ENCODE results near the gene CSF1. TPM values are rescaled to one million over a fixed set of nuclear protein-coding genes. Genes with fewer than 3 reads are reported as not detected.
"Not testable (repeated sequence)": the region's sequence is repeated elsewhere in the genome, so short reads cannot be mapped to it uniquely, and the experiment has no call there.

Gene CSF1
- total RNA-seq (29.0 and 48.9 TPM in 2 replicates), polyA plus RNA-seq (28.6 and 40.4 TPM in 2 replicates), polyA minus RNA-seq (ENCODE audit: low replicate concordance) (36.1 and 52.1 TPM in 2 replicates)
- polyA plus RNA-seq (2012) = 23.3 and 29.5 TPM in 2 replicates

GRCh38 chr1:109910123-109910962, at the start of gene CSF1:
Gene CSF1 (plus strand): TSS chr1:109910849. CDS start chr1:109911024, 175 bp downstream.
- Histone ChIP-seq H3K79me2 (ENCODE audit: control insufficient read depth, insufficient read depth, low read length) (peaks cover 41% of the 10 kb centered on the region), H4K20me1 (ENCODE audit: control insufficient read depth, extremely low read depth, insufficient read depth, low read length) (no peaks in the 10 kb centered on the region), H3K9me3 (ENCODE audit: control insufficient read depth, insufficient read depth, low read depth, low read length) (no peaks in the 10 kb centered on the region), H3K4me2 (ENCODE audit: extremely low read depth, insufficient read depth, low read length) (peak within 1 kb of the TSS; percentile 83), H3K27ac (ENCODE audit: insufficient read depth, low read length) (peak within 1 kb of the TSS; percentile 62), H3K27me3 (ENCODE audit: control insufficient read depth, insufficient read depth, low read length) (peaks cover 2% of the 10 kb centered on the region), H3K4me3 (replicated peaks in 1 of 4; ENCODE audit: control extremely low read depth in 1 of 4, insufficient read depth in 1 of 4, low read depth in 3 of 4, low read length in 4 of 4) (peak within 1 kb of the TSS; percentile 66 to 95 (median 92)), H3K9ac (ENCODE audit: insufficient read depth, low read length) (peak within 1 kb of the TSS; percentile 83), H2AFZ (ENCODE audit: low read length) (peak within 1 kb of the TSS; percentile 40), H3K4me1 (ENCODE audit: control insufficient read depth, extremely low read depth, insufficient read depth, low read length) (peaks cover 14% of the 10 kb centered on the region), H3K36me3 (ENCODE audit: control insufficient read depth, insufficient read depth, low read length) (no peaks in the 10 kb centered on the region)
- TF ChIP-seq EZH2 (IDR thresholded peaks at IDR 0.05; ENCODE audit: low read length, missing control alignments) (no peak), CTCF (conservative IDR thresholded peaks at IDR 0.05 in 1 of 2, IDR thresholded peaks at IDR 0.05 in 1 of 2; ENCODE audit: low read depth in 1 of 2, low read length in 2 of 2) (no peak)
- DNase-seq (ENCODE audit: low read depth in 2 of 2) = peak; percentile 84 to 94

- peaks cover 10% of the 10 kb centered on the region for H3K4me1 ChIP-seq (ENCODE audit: control insufficient read depth, extremely low read depth, insufficient read depth, low read length)
- not testable (repeated sequence) for H3K27me3 ChIP-seq (ENCODE audit: control insufficient read depth, insufficient read depth, low read length); H3K36me3 ChIP-seq (ENCODE audit: control insufficient read depth, insufficient read depth, low read length)
Measured at GRCh38 chr1:109861616-109862015, 49.0 kb upstream of the CSF1 start.

GRCh38 chr1:109863667-109864046, 47.0 kb upstream of the CSF1 start:
- Histone ChIP-seq H3K4me2 (ENCODE audit: extremely low read depth, insufficient read depth, low read length) (peak overlapping the region; percentile 65), H2AFZ (ENCODE audit: low read length) (no peak overlapping the region), H3K27me3 (ENCODE audit: control insufficient read depth, insufficient read depth, low read length) (no peaks in the 10 kb centered on the region), H3K27ac (ENCODE audit: insufficient read depth, low read length) (peak overlapping the region; percentile 7), H4K20me1 (ENCODE audit: control insufficient read depth, extremely low read depth, insufficient read depth, low read length) (no peaks in the 10 kb centered on the region), H3K9me3 (ENCODE audit: control insufficient read depth, insufficient read depth, low read depth, low read length) (no peaks in the 10 kb centered on the region), H3K79me2 (ENCODE audit: control insufficient read depth, insufficient read depth, low read length) (no peaks in the 10 kb centered on the region), H3K4me1 (ENCODE audit: control insufficient read depth, extremely low read depth, insufficient read depth, low read length) (peaks cover 10% of the 10 kb centered on the region), H3K4me3 (replicated peaks in 1 of 4; ENCODE audit: control extremely low read depth in 1 of 4, insufficient read depth in 1 of 4, low read depth in 3 of 4, low read length in 4 of 4) (no peak overlapping the region), H3K9ac (ENCODE audit: insufficient read depth, low read length) (no peak overlapping the region), H3K36me3 (ENCODE audit: control insufficient read depth, insufficient read depth, low read length) (no peaks in the 10 kb centered on the region)
- TF ChIP-seq EZH2 (IDR thresholded peaks at IDR 0.05; ENCODE audit: low read length, missing control alignments) = no peak
- no peak for TF ChIP-seq CTCF (conservative IDR thresholded peaks at IDR 0.05 in 1 of 2, IDR thresholded peaks at IDR 0.05 in 1 of 2; ENCODE audit: low read depth in 1 of 2, low read length in 2 of 2)
- no peak for DNase-seq (ENCODE audit: low read depth in 2 of 2)

More at GRCh38 chr1:109861616-109862015, 49.0 kb upstream of the CSF1 start:
- H4K20me1 ChIP-seq (ENCODE audit: control insufficient read depth, extremely low read depth, insufficient read depth, low read length); H3K9me3 ChIP-seq (ENCODE audit: control insufficient read depth, insufficient read depth, low read depth, low read length); H3K27ac ChIP-seq (ENCODE audit: insufficient read depth, low read length); DNase-seq (ENCODE audit: low read depth in 2 of 2); H2AFZ ChIP-seq (ENCODE audit: low read length); H3K4me2 ChIP-seq (ENCODE audit: extremely low read depth, insufficient read depth, low read length); H3K9ac ChIP-seq (ENCODE audit: insufficient read depth, low read length); H3K4me3 ChIP-seq (replicated peaks in 1 of 4; ENCODE audit: control extremely low read depth in 1 of 4, insufficient read depth in 1 of 4, low read depth in 3 of 4, low read length in 4 of 4); H3K79me2 ChIP-seq (ENCODE audit: control insufficient read depth, insufficient read depth, low read length): not testable (repeated sequence)
